Ascending aorta (tissue), 2 donors: ENCODE data around the gene OASL. TPM values are rescaled to one million over a fixed set of nuclear protein-coding genes. Genes with fewer than 3 reads are reported as not detected.

ENCODE experiments used
- DNase-seq, 2 donors: peaks; one replicate each; pipeline ENCODE4 v3.0.0-alpha.2; 2019; ENCODE audit warnings: low spot score in 2 of 2
- H3K27ac ChIP-seq, 2 donors: fragments of 200-600 bp; sonication (generic); one replicate each; pipeline ENCODE4 v1.5.1; 2016 to 2017; ENCODE audit warnings: mild to moderate bottlenecking in 1 of 2
- H3K27me3 ChIP-seq: fragments of 200-600 bp; sonication (generic); one replicate; pipeline ENCODE4 v1.5.1; 2017
- H3K36me3 ChIP-seq, 2 donors: fragments of 200-600 bp; sonication (generic); one replicate each; pipeline ENCODE4 v1.5.1; 2016
- H3K4me1 ChIP-seq, 2 donors: fragments of 200-600 bp; sonication (generic); one replicate each; pipeline ENCODE4 v1.5.1; 2016 to 2017; ENCODE audit warnings: mild to moderate bottlenecking in 1 of 2
- H3K4me3 ChIP-seq, 2 donors: fragments of 200-600 bp; sonication (generic); one replicate each; pipeline ENCODE4 v1.5.1; 2016 to 2017; ENCODE audit warnings: mild to moderate bottlenecking in 1 of 2
- H3K9me3 ChIP-seq, 2 donors: fragments of 200-600 bp; sonication (generic); one replicate each; pipeline ENCODE4 v1.5.1; 2016
- CTCF ChIP-seq, 3 experiments: fragments of 200-600 bp in 2 of 3; fragments of 450-650 bp in 1 of 3; sonication (generic) in 2 of 3; IDR thresholded peaks; one replicate each; pipeline ENCODE4 v1.5.1; 2016 to 2019; ENCODE audit warnings: antibody characterized with exemption in 3 of 3, mild to moderate bottlenecking in 1 of 3, moderate library complexity in 1 of 3
- intact Hi-C: fragments of 100-400 bp; cut with DNase I; formaldehyde crosslinking; loops from one replicate; pipeline ENCODE4 v1.15.1; 2023
- total RNA-seq: library from RNA; depleted of rRNA; stranded (reverse); fragments of >200 nt; gene quantifications from one replicate; pipeline ENCODE4 v1.1.0, GENCODE V29; 2016

Gene OASL
- total RNA-seq, 1 donor from 2014 or later = not detected

DNA sequence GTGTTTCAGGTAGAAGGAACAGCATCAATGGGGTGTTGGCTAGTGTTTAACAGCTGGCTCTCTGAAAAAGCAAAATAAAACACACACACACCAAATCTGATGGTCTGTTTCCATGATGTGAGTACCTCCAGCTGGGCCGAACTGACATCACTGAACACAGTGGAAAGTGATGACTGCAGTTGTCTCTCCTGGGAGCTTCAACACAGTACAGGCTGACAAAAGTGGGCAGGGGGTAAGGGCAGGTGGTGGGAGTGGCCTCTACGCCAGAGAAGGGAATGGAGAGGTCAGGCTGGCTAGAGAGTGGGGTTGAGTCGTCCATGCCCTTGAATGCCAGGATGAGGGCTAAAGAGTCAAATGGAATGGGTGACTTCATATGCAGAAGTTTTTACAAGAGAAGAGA, 68.7 kb downstream of the OASL start:
- no peak for DNase-seq
- Histone ChIP-seq H3K4me1 (no peaks in the 10 kb centered on the region), H3K27ac (no peak overlapping the region), H3K4me3 (no peak overlapping the region), H3K36me3 (no peaks in the 10 kb centered on the region), H3K9me3 (no peaks in the 10 kb centered on the region), H3K27me3 (no peaks in the 10 kb centered on the region)
- no peak for TF ChIP-seq CTCF (IDR thresholded peaks at IDR 0.05)
- intact Hi-C loops = loop anchor here (2.0 to 10.0 kb wide), 2 partner anchors 246 to 388 kb away; partner anchors contain the start of gene ACADS

Other genes with a start within 250 kb of the OASL start
- 20.4 TPM for gene SPPL3, start 134.9 kb downstream of the OASL start, total RNA-seq
- not detected for gene HNF1A, start 60.7 kb downstream of the OASL start, total RNA-seq
- gene C12orf43, start 22.8 kb downstream of the OASL start, total RNA-seq = 47.1 TPM
- 1.1 TPM for gene P2RX7, start 93.6 kb upstream of the OASL start, total RNA-seq
- gene P2RX4, start 170.9 kb upstream of the OASL start, total RNA-seq = 4.3 TPM